OCI-LY7 (cell line): Measurements from ENCODE around the gene SHQ1. TPM values are rescaled to one million over a fixed set of nuclear protein-coding genes. Genes with fewer than 3 reads are reported as not detected.
A peak's percentile ranks its signal among the peaks of the same experiment; 100 is the strongest.

Experiments
- BruUV-seq: library from RNA; stranded (reverse); fragments of 400-500 nt; replicated peaks from 2 replicates; lab custom pipeline; 2021; lab: Mats Ljungman, UMichigan
- CTCF ChIA-PET: fragments of 300-600 bp; sonication (Branson Sonifier 250); formaldehyde crosslinking; loops from one replicate; lab custom pipeline; 2022; ENCODE audit warnings: antibody characterized with exemption; ENCODE audit not compliant: unreplicated experiment; lab: Charles Lee
- POLR2A ChIA-PET: fragments of 300-600 bp; sonication (Branson Sonifier 250); formaldehyde crosslinking; loops from one replicate; lab custom pipeline; 2022; ENCODE audit warnings: antibody characterized with exemption; lab: Charles Lee
- DNase-seq: peaks from one replicate; pipeline ENCODE4 v3.0.0-alpha.2; 2015; ENCODE audit warnings: low spot score
- H2AFZ ChIP-seq: fragments of 200-600 bp; sonication (generic), shearing (Covaris generic); 2 replicates; pipeline ENCODE4 v1.6.1; 2014; ENCODE audit warnings: mild to moderate bottlenecking, antibody characterized with exemption, low read length, moderate library complexity
- H3K27ac ChIP-seq: fragments of 200-600 bp; sonication (generic); 2 replicates; pipeline ENCODE4 v1.5.1; 2014; ENCODE audit warnings: mixed run types, low read depth, mild to moderate bottlenecking, moderate library complexity, low read length, inconsistent platforms; ENCODE audit not compliant: poor library complexity, severe bottlenecking
- H3K36me3 ChIP-seq: fragments of 200-600 bp; sonication (generic); 2 replicates; pipeline ENCODE4 v1.6.1; 2014; ENCODE audit warnings: mild to moderate bottlenecking, antibody characterized with exemption, low read length, moderate library complexity, mixed read lengths; ENCODE audit not compliant: insufficient read depth
- H3K4me1 ChIP-seq: fragments of 200-600 bp; sonication (generic); 2 replicates; pipeline ENCODE4 v1.5.1; 2014; ENCODE audit warnings: mild to moderate bottlenecking, low read length; ENCODE audit not compliant: insufficient read depth, poor library complexity, severe bottlenecking
- H3K4me2 ChIP-seq: fragments of 200-600 bp; sonication (generic); 2 replicates; pipeline ENCODE4 v1.6.1; 2014; ENCODE audit warnings: mild to moderate bottlenecking, low read length
- H3K4me3 ChIP-seq: fragments of 200-600 bp; sonication (generic); 2 replicates; pipeline ENCODE4 v1.5.1; 2014; ENCODE audit warnings: mild to moderate bottlenecking, low read depth, low read length; ENCODE audit not compliant: poor library complexity, severe bottlenecking
- H3K79me2 ChIP-seq: fragments of 200-600 bp; sonication (generic); 2 replicates; pipeline ENCODE4 v1.6.1; 2016; ENCODE audit warnings: low read depth, mild to moderate bottlenecking, low read length, moderate library complexity, mixed read lengths; ENCODE audit not compliant: insufficient read depth
- H3K9me2 ChIP-seq: fragments of 200-600 bp; sonication (generic); 2 replicates; pipeline ENCODE4 v1.6.1; 2016; ENCODE audit warnings: mild to moderate bottlenecking, low read length, mixed read lengths; ENCODE audit not compliant: insufficient read depth
- H3K9me3 ChIP-seq: fragments of 200-600 bp; sonication (generic); 2 replicates; pipeline ENCODE4 v1.6.1; 2014; ENCODE audit warnings: mild to moderate bottlenecking, mixed run types, low read length, mixed read lengths
- H4K20me1 ChIP-seq: fragments of 200-600 bp; sonication (generic); 2 replicates; pipeline ENCODE4 v1.6.1; 2014; ENCODE audit warnings: mild to moderate bottlenecking, antibody characterized with exemption, low read length, moderate library complexity, mixed read lengths; ENCODE audit not compliant: insufficient read depth
- CTCF ChIP-seq: fragments of 200-600 bp; sonication (generic); conservative IDR thresholded peaks from 2 replicates; pipeline ENCODE4 v1.5.1; 2014; ENCODE audit warnings: mild to moderate bottlenecking, antibody characterized with exemption, low read length, moderate library complexity, mixed read lengths
- EZH2phosphoT487 ChIP-seq: fragments of 200-600 bp; sonication (generic); IDR thresholded peaks from 2 replicates; pipeline ENCODE4 v1.6.1; 2018; ENCODE audit warnings: low read depth, borderline replicate concordance, mild to moderate bottlenecking, mixed run types, antibody characterized with exemption, low read length, moderate library complexity, mixed read lengths
- intact Hi-C: fragments of 100-400 bp; cut with micrococcal nuclease; formaldehyde crosslinking; loops from one replicate; pipeline ENCODE4 v1.10.0; 2022; ENCODE audit not compliant: unreplicated experiment
- total RNA-seq, 2 experiments: library from RNA; depleted of rRNA in 1 of 2; stranded (reverse); fragments of >200 nt in 1 of 2; shearing (Covaris generic) in 1 of 2; gene quantifications; 2 replicates each; pipeline ENCODE4 v1.2.3, GENCODE V29; 2014 to 2022

SHQ1 gene
- total RNA-seq, 2 experiments from 2014 or later: 19.7 to 34.9 TPM

GRCh38 chr3:72829701-72830100 is 18.5 kb downstream of the SHQ1 start:
- Histone ChIP-seq H3K9me3 (no peaks in the 10 kb centered on the region), H3K4me1 (no peaks in the 10 kb centered on the region), H3K9me2 (no peaks in the 10 kb centered on the region), H3K4me2 (no peak overlapping the region), H3K79me2 (peaks cover 3% of the 10 kb centered on the region; the same call in 1 of the 2 replicates), H2AFZ (no peak overlapping the region), H3K4me3 (no peak overlapping the region), H3K27ac (no peak overlapping the region), H4K20me1 (no peaks in the 10 kb centered on the region), H3K36me3 (peaks cover 68% of the 10 kb centered on the region)
- intact Hi-C loops: no loop called here
- no peak for TF ChIP-seq EZH2phosphoT487
- TF ChIP-seq CTCF: no peak
- DNase-seq: no peak
- ChIA-PET POLR2A (no interaction called here), CTCF (no interaction called here)
- BruUV-seq: no TSS peak

DNA sequence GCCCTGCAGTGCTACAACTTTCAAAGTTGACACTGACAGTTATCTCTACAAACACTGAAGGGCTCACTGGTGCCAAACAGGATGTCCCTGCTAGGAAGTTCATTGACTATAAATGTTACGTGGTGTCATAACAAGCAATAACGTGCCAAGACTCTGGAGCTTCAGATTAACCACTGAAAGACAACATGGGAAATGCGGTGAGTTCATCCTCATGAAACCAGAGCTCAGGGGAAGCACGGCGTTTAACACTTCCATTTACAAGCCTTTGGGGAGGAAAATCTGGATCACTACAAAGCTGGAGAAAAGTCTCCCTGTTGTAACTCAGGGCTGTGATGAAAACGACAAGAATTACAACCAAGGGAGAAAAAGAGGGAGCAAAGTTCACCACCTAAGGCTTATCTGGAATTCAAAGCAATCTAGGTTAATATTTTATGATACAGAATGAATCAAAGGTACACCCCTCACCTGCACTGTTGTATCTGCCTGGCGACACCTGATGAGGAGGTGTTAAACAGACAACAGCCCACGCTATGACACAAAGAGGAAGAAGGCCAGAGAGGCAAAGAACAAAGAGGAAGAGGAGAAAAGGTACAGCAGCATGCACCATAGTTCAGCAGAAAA is 27.0 kb downstream of the SHQ1 start:
- Histone ChIP-seq H3K9me2 (no peaks in the 10 kb centered on the region), H3K27ac (no peak overlapping the region), H3K79me2 (no peaks in the 10 kb centered on the region), H3K4me1 (peaks cover 37% of the 10 kb centered on the region), H3K4me2 (no peak overlapping the region), H2AFZ (no peak overlapping the region), H3K9me3 (no peaks in the 10 kb centered on the region), H3K4me3 (no peak overlapping the region), H4K20me1 (0 out of 2 replicates have a peak, but pooled peaks cover 8% of the 10 kb centered on the region), H3K36me3 (peaks cover 31% of the 10 kb centered on the region; the same call in 1 of the 2 replicates)
- BruUV-seq: no TSS peak
- POLR2A ChIA-PET: interaction anchor here (0.6 to 1.6 kb wide), 4 partner anchors 13 to 1088 kb away, joined by 3 to 6 read pairs (median 4); no protein-coding TSS in a partner anchor
- DNase-seq: peak; percentile 31
- CTCF ChIA-PET: interaction anchor here (0.5 to 2.5 kb wide), 3 partner anchors 19 to 724 kb away, joined by 3 to 9 read pairs (median 5); no protein-coding TSS in a partner anchor
- TF ChIP-seq EZH2phosphoT487: no peak
- TF ChIP-seq CTCF: no peak
- intact Hi-C loops: loop anchor here (5.0 kb wide), 2 partner anchors 659 to 1089 kb away; no protein-coding TSS in a partner anchor

DNA sequence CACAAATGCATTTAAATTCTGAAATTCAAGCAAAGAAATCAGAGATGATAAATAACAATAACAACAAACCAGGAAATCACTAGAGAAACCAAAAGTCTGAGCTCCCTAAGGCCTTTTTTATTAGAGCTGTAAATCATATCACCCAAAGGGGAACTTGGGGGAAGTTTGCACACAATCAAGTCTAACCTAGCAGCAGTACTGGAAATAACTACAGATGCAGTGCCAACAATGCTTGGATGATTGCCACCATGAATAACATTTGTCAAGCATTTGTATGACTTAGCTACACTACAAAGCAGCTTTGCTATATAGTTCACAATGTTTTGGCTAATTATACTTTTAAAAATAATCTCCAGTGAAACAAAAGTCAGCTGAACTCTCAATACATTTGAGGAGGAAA is 27.8 kb downstream of the SHQ1 start:
- intact Hi-C loops: loop anchor here (5.0 kb wide), 2 partner anchors 658 to 1088 kb away; no protein-coding TSS in a partner anchor
- Histone ChIP-seq H4K20me1 (0 out of 2 replicates have a peak, but pooled peaks cover 8% of the 10 kb centered on the region), H3K4me1 (peaks cover 41% of the 10 kb centered on the region), H3K36me3 (peaks cover 33% of the 10 kb centered on the region; the same call in 1 of the 2 replicates), H3K9me2 (no peaks in the 10 kb centered on the region), H3K4me2 (no peak overlapping the region), H3K4me3 (no peak overlapping the region), H3K27ac (no peak overlapping the region), H3K79me2 (no peaks in the 10 kb centered on the region), H2AFZ (no peak overlapping the region), H3K9me3 (no peaks in the 10 kb centered on the region)
- ChIA-PET CTCF (interaction anchor here (2.5 kb wide), 1 partner anchor 154 kb away, joined by 9 read pairs; no protein-coding TSS in a partner anchor), POLR2A (interaction anchor here (0.6 to 1.3 kb wide), 3 partner anchors 9 to 1087 kb away, joined by 4 to 11 read pairs (median 4); no protein-coding TSS in a partner anchor)
- DNase-seq: no peak
- BruUV-seq: no TSS peak
- TF ChIP-seq EZH2phosphoT487 (no peak), CTCF (no peak)
